ENCODE results near the gene IGFBP4. TPM values are rescaled to one million over a fixed set of nuclear protein-coding genes. Genes with fewer than 3 reads are reported as not detected.

The IGFBP4 gene
- total and polyA plus RNA-seq, 2 donors: 111 to 488 TPM

DNA sequence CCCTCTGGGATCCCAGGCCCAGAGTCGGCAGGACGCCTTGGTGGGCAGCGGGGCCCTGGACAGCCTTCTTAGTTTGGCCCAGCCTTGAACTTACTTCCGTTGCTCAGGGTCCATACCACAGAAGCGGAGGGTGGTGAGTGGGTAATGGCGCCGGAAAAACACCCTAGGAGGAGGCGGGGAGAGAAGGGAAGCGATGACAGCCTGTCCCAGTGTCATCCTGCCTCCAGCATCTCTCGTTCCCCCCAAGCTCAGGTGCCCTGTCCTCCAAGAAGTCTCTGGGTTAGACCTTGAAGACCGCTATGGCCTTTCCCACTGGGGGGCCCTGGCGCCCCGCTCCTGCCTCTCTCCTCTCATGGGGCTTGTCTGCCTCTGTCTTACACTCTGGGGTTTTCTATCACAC lies 35.2 kb downstream of the IGFBP4 start:
- Histone ChIP-seq H3K27ac (ENCODE audit: low read depth) (no peak overlapping the region), H3K36me3 (ENCODE audit: insufficient read depth) (no peaks in the 10 kb centered on the region), H3K4me3 (ENCODE audit: low read depth, low read length) (no peak overlapping the region), H3K4me1 (ENCODE audit: insufficient read depth) (no peaks in the 10 kb centered on the region)
- DNase-seq (ENCODE audit: extremely low spot score): no peak
- 98% methylated on average over 13 of the region's 13 CpGs for WGBS

DNA sequence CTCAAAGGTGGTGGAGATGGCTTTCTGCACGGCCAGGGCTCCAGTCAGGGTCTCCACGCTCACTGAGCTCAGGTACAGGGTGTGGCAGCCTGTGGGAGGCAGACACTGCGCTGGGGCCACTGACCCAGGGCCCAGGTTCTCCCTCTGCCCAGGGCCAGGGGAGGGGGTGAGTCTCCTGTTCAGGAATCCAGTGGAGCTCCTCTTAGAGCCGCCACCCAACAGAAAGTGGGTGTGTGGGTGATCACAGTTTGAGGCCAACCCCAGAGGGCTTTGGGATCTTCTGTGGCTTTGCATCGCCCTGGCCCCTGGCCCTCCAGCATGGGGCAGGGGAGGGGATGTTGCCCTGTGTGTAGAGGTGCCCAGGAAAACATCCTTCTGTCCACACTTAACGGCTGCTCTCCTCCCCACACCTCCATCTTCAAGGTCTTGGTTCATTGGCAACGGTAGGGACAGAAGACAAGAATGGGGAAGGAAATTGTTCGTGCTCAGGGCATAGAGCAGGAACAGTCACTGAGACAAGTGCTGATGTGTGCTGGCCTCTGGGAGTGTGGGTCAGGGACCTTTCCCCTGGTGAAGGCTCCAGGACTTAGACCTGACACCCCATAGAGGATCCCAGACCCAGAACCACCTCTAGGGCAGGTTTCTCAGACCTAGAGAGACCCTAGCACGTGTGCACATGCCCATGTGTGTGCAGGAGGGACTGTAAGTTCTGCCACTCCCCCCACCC lies 36.7 kb downstream of the IGFBP4 start:
- no peak for DNase-seq (ENCODE audit: extremely low spot score)
- Histone ChIP-seq H3K4me1 (ENCODE audit: insufficient read depth) (no peaks in the 10 kb centered on the region), H3K27ac (ENCODE audit: low read depth) (no peak overlapping the region), H3K4me3 (ENCODE audit: low read depth, low read length) (no peak overlapping the region), H3K36me3 (ENCODE audit: insufficient read depth) (no peaks in the 10 kb centered on the region)
- 82% methylated on average over 9 of the region's 9 CpGs for WGBS

- H3K4me1 ChIP-seq (ENCODE audit: insufficient read depth): no peaks in the 10 kb centered on the region
- 56% methylated on average over 12 of the region's 12 CpGs for WGBS
- DNase-seq (ENCODE audit: extremely low spot score): no peak
- H3K4me3 ChIP-seq (ENCODE audit: low read depth, low read length): no peak overlapping the region
- no peaks in the 10 kb centered on the region for H3K36me3 ChIP-seq (ENCODE audit: insufficient read depth)
- no peak overlapping the region for H3K27ac ChIP-seq (ENCODE audit: low read depth)
Observed at GRCh38 chr17:40480501-40481003, 37.3 kb downstream of the IGFBP4 start.

GRCh38 chr17:40481106-40481505 lies 37.9 kb downstream of the IGFBP4 start:
- 91% methylated on average over 7 of the region's 7 CpGs for WGBS
- Histone ChIP-seq H3K27ac (ENCODE audit: low read depth) (no peak overlapping the region), H3K4me3 (ENCODE audit: low read depth, low read length) (no peak overlapping the region), H3K4me1 (ENCODE audit: insufficient read depth) (no peaks in the 10 kb centered on the region), H3K36me3 (ENCODE audit: insufficient read depth) (no peaks in the 10 kb centered on the region)
- no peak for DNase-seq (ENCODE audit: extremely low spot score)

DNA sequence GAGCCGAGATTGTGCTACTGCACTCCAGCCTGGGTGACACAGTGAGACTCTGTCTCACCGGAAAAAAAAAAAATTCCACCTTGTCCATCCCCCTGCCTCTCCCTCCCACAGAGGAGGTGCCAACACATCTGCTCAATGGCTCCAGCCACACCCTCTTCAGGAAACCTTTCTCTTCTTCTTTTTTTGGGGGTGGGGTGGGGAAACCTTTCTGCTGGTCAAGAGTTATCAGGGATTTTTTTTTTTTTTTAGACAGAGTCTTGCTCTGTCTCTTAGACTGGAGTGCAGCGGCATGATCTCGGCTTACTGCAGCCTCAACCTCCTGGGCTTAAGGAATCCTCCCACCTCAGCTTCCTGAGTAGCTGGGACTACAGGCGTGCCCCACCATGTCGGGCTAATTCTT lies 39.5 kb downstream of the IGFBP4 start:
- no peak for DNase-seq (ENCODE audit: extremely low spot score)
- 91% methylated on average over 6 of the region's 6 CpGs for WGBS

DNA sequence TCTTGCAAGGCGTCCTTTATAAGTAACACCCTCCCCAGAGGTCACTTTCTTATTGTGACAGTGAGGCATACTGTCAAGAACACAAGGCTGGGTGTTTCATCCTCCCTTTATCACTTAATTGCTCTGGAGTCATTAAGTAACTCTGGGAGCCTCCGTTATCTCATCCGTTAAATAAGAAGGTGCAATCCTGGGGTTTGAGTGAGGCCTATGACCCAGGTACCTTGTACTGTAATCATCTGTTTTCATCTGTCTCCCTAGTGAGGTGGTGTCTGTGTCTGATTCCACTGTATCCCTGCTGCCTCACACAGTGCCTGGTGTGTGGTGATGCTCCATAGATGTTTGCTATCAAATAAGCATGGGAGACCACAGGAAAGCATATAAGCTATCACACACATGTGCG lies 40.4 kb downstream of the IGFBP4 start:
- no peak overlapping the region for H3K27ac ChIP-seq (ENCODE audit: low read depth)
- 96% methylated on average over 4 of the region's 4 CpGs for WGBS
- no peaks in the 10 kb centered on the region for H3K4me1 ChIP-seq (ENCODE audit: insufficient read depth)
- DNase-seq (ENCODE audit: extremely low spot score): no peak
- no peaks in the 10 kb centered on the region for H3K36me3 ChIP-seq (ENCODE audit: insufficient read depth)
- H3K4me3 ChIP-seq (ENCODE audit: low read depth, low read length): no peak overlapping the region

More for the DNA sequence above, 39.5 kb downstream of the IGFBP4 start:
- Histone ChIP-seq H3K4me1 (ENCODE audit: insufficient read depth) (no peaks in the 10 kb centered on the region), H3K4me3 (ENCODE audit: low read depth, low read length) (no peak overlapping the region), H3K36me3 (ENCODE audit: insufficient read depth) (no peaks in the 10 kb centered on the region), H3K27ac (ENCODE audit: low read depth) (no peak overlapping the region)

DNA sequence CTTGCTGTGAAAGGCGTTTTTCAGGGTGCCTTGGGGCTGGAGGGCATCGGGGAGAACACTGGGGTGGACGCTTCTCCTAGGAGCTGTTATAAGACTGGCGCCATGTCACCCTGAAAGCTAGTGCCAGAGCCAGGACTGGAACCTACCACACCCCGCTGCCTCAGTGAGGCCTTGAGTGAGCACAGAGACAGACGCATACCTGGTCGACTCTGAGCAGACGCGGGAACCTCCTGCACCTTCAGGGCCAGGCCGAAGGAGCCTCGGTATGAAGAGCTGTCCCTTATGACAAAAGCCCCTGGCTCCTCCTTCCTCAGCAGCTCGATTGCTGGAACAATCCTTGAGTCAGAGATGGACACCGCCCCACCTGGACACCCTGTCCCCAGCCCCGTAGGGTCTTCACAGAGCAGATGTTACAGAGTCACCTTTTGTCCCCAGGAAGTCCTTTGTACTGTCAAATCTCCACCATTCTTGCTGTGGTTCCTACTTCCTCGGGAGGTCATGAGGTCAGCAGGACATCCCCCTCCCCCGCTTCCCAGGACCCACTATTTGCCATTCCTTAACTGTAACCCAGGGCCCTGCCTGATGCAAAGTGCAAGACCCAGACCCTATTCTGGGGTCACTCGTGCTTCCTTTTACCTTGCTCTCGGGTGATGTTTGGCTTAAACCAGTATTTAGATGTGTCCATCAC lies 41.2 kb downstream of the IGFBP4 start:
- DNase-seq (ENCODE audit: extremely low spot score): no peak

DNA sequence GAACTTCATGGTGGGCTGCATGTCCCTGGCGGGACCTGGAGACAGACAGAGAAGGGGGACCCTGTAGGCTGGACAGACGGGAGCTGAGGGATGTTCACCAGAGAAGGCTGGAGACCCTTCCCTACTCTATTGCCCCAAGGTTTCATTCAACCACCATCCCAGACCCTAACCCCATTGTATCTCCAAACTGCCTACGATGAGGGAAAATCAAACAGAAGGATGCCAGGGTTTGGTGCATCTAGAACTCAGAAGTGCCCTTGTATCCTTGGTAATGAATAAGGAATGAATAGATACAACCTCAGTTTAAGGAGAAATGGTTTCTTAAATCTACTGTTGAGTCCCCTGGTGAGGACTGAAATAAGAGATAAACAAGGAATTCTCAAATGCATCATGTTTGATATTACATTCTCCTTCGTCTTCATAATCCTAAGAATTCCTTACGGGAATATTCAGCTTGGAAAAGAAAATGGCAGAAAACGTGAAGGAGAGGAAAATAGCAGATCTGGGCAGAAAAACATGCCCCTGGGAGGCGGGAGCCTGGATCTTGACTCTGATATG lies 41.8 kb downstream of the IGFBP4 start:
- Histone ChIP-seq H3K27ac (ENCODE audit: low read depth) (no peak overlapping the region), H3K4me3 (ENCODE audit: low read depth, low read length) (no peak overlapping the region), H3K36me3 (ENCODE audit: insufficient read depth) (no peaks in the 10 kb centered on the region), H3K4me1 (ENCODE audit: insufficient read depth) (no peaks in the 10 kb centered on the region)
- no peak for DNase-seq (ENCODE audit: extremely low spot score)
- WGBS: 85% methylated on average over 7 of the region's 7 CpGs

More for the DNA sequence above, 41.2 kb downstream of the IGFBP4 start:
- Histone ChIP-seq H3K36me3 (ENCODE audit: insufficient read depth) (no peaks in the 10 kb centered on the region), H3K27ac (ENCODE audit: low read depth) (no peak overlapping the region), H3K4me3 (ENCODE audit: low read depth, low read length) (no peak overlapping the region), H3K4me1 (ENCODE audit: insufficient read depth) (no peaks in the 10 kb centered on the region)
- WGBS: 87% methylated on average over 18 of the region's 18 CpGs

DNA sequence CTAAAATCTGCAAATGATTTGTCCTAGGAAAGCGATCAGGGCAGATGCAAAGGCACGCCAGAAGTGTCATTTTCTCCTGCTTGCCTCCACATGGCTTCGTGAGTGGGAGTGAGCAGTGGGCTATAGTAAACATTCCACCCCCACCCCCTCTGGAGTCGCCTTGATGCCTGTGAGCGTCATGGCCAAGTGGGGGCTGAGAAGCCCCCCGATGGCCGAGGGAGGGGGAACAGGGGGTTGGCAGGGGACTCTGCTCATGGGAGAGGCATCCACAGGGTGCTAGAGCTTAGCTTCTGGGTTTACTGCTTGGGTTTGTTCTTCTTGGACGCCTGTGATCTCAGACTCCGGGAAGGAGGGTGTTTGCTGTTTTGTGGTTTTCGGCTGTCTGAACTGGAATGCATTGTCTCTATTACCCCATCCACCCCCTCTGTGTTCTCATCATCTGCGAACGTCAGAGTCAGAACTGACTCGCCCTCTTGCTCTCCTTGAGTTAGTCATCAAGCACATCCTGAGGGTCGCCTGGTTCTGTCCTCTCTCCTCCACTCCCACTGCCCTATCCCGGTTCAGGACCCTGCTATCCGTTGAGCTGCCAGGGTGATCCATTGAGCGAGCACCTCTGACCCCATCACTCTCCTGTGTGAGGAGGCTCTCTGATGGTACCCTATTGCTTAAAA lies 42.7 kb downstream of the IGFBP4 start:
- peak; percentile 47 for DNase-seq (ENCODE audit: extremely low spot score)
- H3K27ac ChIP-seq (ENCODE audit: low read depth): peak overlapping the region; percentile 11
- H3K4me1 ChIP-seq (ENCODE audit: insufficient read depth): no peaks in the 10 kb centered on the region

DNA sequence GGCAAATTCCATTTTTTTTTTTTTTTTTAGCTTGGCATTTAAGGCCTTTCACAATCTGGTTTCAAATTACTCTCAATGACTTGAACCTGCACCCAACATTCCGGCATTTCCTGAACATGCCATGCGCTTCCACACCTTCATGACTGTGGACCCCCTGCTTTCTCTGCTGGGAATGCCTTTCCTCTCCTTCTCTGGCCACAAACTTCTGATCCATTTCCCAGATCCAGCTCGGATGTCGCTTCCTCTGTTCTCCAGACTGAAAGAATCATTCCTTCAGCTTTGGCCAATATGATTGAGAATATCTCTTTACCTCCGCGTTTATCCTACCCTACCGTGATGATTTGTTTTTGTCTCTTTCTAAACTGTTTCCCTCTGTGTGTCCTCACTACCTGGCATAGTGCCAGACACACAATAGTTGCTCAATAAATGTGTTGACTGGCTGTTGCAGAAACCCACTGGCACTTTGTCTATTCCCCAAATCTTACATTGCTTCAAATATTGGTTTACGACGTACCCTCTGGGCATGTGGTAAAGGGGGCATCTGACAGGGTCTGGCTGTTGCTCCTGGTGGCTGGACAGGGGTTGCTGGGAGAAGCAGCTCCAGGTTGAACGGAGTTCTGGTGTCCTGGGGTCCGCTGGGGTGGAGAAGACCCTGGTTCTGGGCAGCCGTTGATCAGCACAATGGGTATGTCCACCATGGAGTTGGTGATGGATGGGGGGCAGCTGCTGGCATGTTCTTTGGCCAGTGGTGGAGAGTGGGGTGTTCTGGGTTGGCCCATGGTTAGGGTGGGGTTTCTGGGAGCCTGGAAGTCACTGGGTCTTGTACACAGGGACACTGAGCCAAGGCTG lies 43.5 kb downstream of the IGFBP4 start:
- no peaks in the 10 kb centered on the region for H3K36me3 ChIP-seq (ENCODE audit: insufficient read depth)
- 77% methylated on average over 12 of the region's 12 CpGs for WGBS
- H3K4me1 ChIP-seq (ENCODE audit: insufficient read depth): no peaks in the 10 kb centered on the region
- H3K4me3 ChIP-seq (ENCODE audit: low read depth, low read length): no peak overlapping the region
- no peak for DNase-seq (ENCODE audit: extremely low spot score)
- H3K27ac ChIP-seq (ENCODE audit: low read depth): no peak overlapping the region

More for the DNA sequence above, 42.7 kb downstream of the IGFBP4 start:
- no peaks in the 10 kb centered on the region for H3K36me3 ChIP-seq (ENCODE audit: insufficient read depth)
- WGBS: 44% methylated on average over 17 of the region's 17 CpGs
- no peak overlapping the region for H3K4me3 ChIP-seq (ENCODE audit: low read depth, low read length)

DNA sequence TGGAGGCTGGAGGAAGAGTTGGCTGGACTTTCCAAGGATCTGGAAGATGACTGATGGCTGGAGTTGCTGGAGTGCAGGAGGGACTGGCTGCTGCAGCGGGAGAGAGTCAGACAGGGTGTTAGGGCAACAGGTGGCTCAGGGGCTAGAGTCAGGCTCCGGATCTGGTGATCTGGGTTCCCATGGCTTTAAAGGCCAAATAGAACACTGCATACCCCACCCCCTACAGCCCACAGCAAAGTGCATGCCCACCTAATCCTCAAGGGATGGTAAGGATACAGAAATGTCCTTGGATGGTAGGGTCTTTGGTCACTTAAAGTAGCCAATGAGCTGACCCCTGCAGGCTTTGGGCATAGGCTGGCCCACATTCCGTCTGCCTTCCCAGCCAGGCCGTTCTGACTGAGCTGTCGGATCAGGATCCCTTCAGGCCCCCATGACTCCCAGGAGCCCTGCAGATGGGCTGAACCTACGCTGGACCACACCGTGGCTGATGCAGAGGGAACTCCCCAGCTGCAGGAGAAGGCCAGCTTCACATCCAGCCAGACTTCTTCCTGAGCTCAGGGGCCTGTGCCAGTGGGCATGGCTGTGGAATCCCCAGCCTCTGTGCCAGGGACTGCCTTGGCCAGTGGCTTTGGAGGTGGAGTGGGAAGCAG lies 44.2 kb downstream of the IGFBP4 start:
- Histone ChIP-seq H3K4me3 (ENCODE audit: low read depth, low read length) (no peak overlapping the region), H3K36me3 (ENCODE audit: insufficient read depth) (no peaks in the 10 kb centered on the region), H3K27ac (ENCODE audit: low read depth) (no peak overlapping the region), H3K4me1 (ENCODE audit: insufficient read depth) (no peaks in the 10 kb centered on the region)
- DNase-seq (ENCODE audit: extremely low spot score): no peak
- WGBS: 78% methylated on average over 7 of the region's 7 CpGs

- no peak overlapping the region for H3K4me3 ChIP-seq (ENCODE audit: low read depth, low read length)
- WGBS: 25% methylated on average over 5 of the region's 5 CpGs
- no peaks in the 10 kb centered on the region for H3K4me1 ChIP-seq (ENCODE audit: insufficient read depth)
Observed at GRCh38 chr17:40490289-40490853, 47.1 kb downstream of the IGFBP4 start.

More at GRCh38 chr17:40490289-40490853, 47.1 kb downstream of the IGFBP4 start:
- Histone ChIP-seq H3K36me3 (ENCODE audit: insufficient read depth) (no peaks in the 10 kb centered on the region), H3K27ac (ENCODE audit: low read depth) (peak overlapping the region; percentile 74)
- no peak for DNase-seq (ENCODE audit: extremely low spot score)

All from urinary bladder (tissue), 4 donors.